Peyer's patch (tissue), 4 donors: ENCODE results near the gene C1QTNF6.

ENCODE experiments used
- POLR2A ChIP-seq, 2 donors: fragments of 450-650 bp; IDR thresholded peaks; one replicate each; pipeline ENCODE4 v1.5.1; 2017; ENCODE audit warnings: antibody characterized with exemption in 2 of 2, mild to moderate bottlenecking in 2 of 2, moderate library complexity in 2 of 2
- TF ChIP-seq, protein P1 (sequence below), 6 experiments: fragments of 450-650 bp in 4 of 6; fragments of 200-600 bp in 2 of 6; sonication (generic) in 1 of 6; IDR thresholded peaks; one replicate each; pipeline ENCODE4 v1.5.1; 2017 to 2019; ENCODE audit warnings: antibody characterized with exemption in 6 of 6, mild to moderate bottlenecking in 3 of 6, moderate library complexity in 1 of 6

GRCh38 chr22:37177221-37177620 lies 10.8 kb downstream of the C1QTNF6 start:
- TF ChIP-seq, protein P1, sequence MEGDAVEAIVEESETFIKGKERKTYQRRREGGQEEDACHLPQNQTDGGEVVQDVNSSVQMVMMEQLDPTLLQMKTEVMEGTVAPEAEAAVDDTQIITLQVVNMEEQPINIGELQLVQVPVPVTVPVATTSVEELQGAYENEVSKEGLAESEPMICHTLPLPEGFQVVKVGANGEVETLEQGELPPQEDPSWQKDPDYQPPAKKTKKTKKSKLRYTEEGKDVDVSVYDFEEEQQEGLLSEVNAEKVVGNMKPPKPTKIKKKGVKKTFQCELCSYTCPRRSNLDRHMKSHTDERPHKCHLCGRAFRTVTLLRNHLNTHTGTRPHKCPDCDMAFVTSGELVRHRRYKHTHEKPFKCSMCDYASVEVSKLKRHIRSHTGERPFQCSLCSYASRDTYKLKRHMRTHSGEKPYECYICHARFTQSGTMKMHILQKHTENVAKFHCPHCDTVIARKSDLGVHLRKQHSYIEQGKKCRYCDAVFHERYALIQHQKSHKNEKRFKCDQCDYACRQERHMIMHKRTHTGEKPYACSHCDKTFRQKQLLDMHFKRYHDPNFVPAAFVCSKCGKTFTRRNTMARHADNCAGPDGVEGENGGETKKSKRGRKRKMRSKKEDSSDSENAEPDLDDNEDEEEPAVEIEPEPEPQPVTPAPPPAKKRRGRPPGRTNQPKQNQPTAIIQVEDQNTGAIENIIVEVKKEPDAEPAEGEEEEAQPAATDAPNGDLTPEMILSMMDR (IDR thresholded peaks at IDR 0.05), result no peak
- no peak for TF ChIP-seq POLR2A (IDR thresholded peaks at IDR 0.05)
